Measurements from ENCODE around the gene HLCS. TPM values are rescaled to one million over a fixed set of nuclear protein-coding genes. Genes with fewer than 3 reads are reported as not detected.

Gene HLCS
- total RNA-seq, 1 experiment from 2014 or later, result 18.9 TPM

GRCh38 chr21:36988536-36988935 lies 22.1 kb upstream of the HLCS start:
- in situ Hi-C loops (cut with HindIII; ENCODE audit: low sequenced_read_pairs), result no loop called here
- no peak for DNase-seq (ENCODE audit: low spot score)

- no peak for DNase-seq (ENCODE audit: low spot score)
- in situ Hi-C loops (cut with HindIII; ENCODE audit: low sequenced_read_pairs), result no loop called here
Measured at GRCh38 chr21:36987845-36988244, 21.4 kb upstream of the HLCS start.

GRCh38 chr21:36985751-36986594 lies 19.5 kb upstream of the HLCS start:
- in situ Hi-C loops (cut with HindIII; ENCODE audit: low sequenced_read_pairs), result no loop called here
- DNase-seq (ENCODE audit: low spot score), result no peak

- in situ Hi-C loops (cut with HindIII; ENCODE audit: low sequenced_read_pairs), result no loop called here
- DNase-seq (ENCODE audit: low spot score), result no peak
Measured at GRCh38 chr21:36981977-36982700, 15.7 kb upstream of the HLCS start.

GRCh38 chr21:36981049-36981391 lies 14.6 kb upstream of the HLCS start:
- in situ Hi-C loops (cut with HindIII; ENCODE audit: low sequenced_read_pairs), result no loop called here
- peak; percentile 41 for DNase-seq (ENCODE audit: low spot score)

- in situ Hi-C loops (cut with HindIII; ENCODE audit: low sequenced_read_pairs), result no loop called here
- peak; percentile 53 for DNase-seq (ENCODE audit: low spot score)
Measured at GRCh38 chr21:36980280-36981048, 14.0 kb upstream of the HLCS start.

- DNase-seq (ENCODE audit: low spot score), result peak; percentile 75
- in situ Hi-C loops (cut with HindIII; ENCODE audit: low sequenced_read_pairs), result no loop called here
Measured at GRCh38 chr21:36976882-36977651, 10.6 kb upstream of the HLCS start.

- in situ Hi-C loops (cut with HindIII; ENCODE audit: low sequenced_read_pairs), result no loop called here
- no peak for DNase-seq (ENCODE audit: low spot score)
Measured at GRCh38 chr21:36976228-36976861, 9.9 kb upstream of the HLCS start.

GRCh38 chr21:36974851-36975192 lies 8.4 kb upstream of the HLCS start:
- in situ Hi-C loops (cut with HindIII; ENCODE audit: low sequenced_read_pairs), result no loop called here

GRCh38 chr21:36973986-36974850 lies 7.7 kb upstream of the HLCS start:
- no peak for DNase-seq (ENCODE audit: low spot score)
- in situ Hi-C loops (cut with HindIII; ENCODE audit: low sequenced_read_pairs), result no loop called here

More at GRCh38 chr21:36974851-36975192, 8.4 kb upstream of the HLCS start:
- DNase-seq (ENCODE audit: low spot score), result no peak

- no peak for DNase-seq (ENCODE audit: low spot score)
- in situ Hi-C loops (cut with HindIII; ENCODE audit: low sequenced_read_pairs), result no loop called here
Measured at GRCh38 chr21:36968976-36969375, 2.5 kb upstream of the HLCS start.

- DNase-seq (ENCODE audit: low spot score), result no peak
- in situ Hi-C loops (cut with HindIII; ENCODE audit: low sequenced_read_pairs), result no loop called here
Measured at GRCh38 chr21:36968414-36968813, 1.9 kb upstream of the HLCS start.

GRCh38 chr21:36966821-36967768 lies 626 bp upstream of the HLCS start:
- in situ Hi-C loops (cut with HindIII; ENCODE audit: low sequenced_read_pairs), result no loop called here
- DNase-seq (ENCODE audit: low spot score), result peak; percentile 66

- in situ Hi-C loops (cut with HindIII; ENCODE audit: low sequenced_read_pairs), result no loop called here
- no peak for DNase-seq (ENCODE audit: low spot score)
Measured at GRCh38 chr21:36965720-36966065, 776 bp downstream of the HLCS start.

GRCh38 chr21:36964827-36965719 lies 1.4 kb downstream of the HLCS start:
- in situ Hi-C loops (cut with HindIII; ENCODE audit: low sequenced_read_pairs), result no loop called here
- no peak for DNase-seq (ENCODE audit: low spot score)

GRCh38 chr21:36964398-36964797 lies 2.1 kb downstream of the HLCS start:
- in situ Hi-C loops (cut with HindIII; ENCODE audit: low sequenced_read_pairs), result no loop called here
- no peak for DNase-seq (ENCODE audit: low spot score)

All from G401 (cell line).